HG03175 (cell line): ENCODE measurements around the gene MFAP1.
"Not testable (repeated sequence)": the region's sequence is repeated elsewhere in the genome, so short reads cannot be mapped to it uniquely, and the experiment has no call there.

Source experiments
- ATAC-seq: cut with Tn5 transposase; IDR thresholded peaks from one replicate; pipeline ENCODE4 v1.9.1; 2021; ENCODE audit warnings: mild to moderate bottlenecking, moderate library complexity; ENCODE audit not compliant: unreplicated experiment

MFAP1 gene

GRCh38 chr15:43824302-43825246, at the start of gene MFAP1:
MFAP1 (minus strand) TSS chr15:43824690; CDS start chr15:43824569, 121 bp downstream.
- ATAC-seq: peak; percentile 78

- no peak for ATAC-seq
These were observed 49.2 kb upstream of the MFAP1 start for GRCh38 chr15:43873651-43874050.

GRCh38 chr15:43872416-43873020, 48.0 kb upstream of the MFAP1 start:
- ATAC-seq: no peak

GRCh38 chr15:43871835-43872234, 47.3 kb upstream of the MFAP1 start:
- ATAC-seq: no peak

GRCh38 chr15:43868406-43868805, 43.9 kb upstream of the MFAP1 start:
- no peak for ATAC-seq

GRCh38 chr15:43867096-43867495, 42.6 kb upstream of the MFAP1 start:
- no peak for ATAC-seq

- ATAC-seq: not testable (repeated sequence)
These were observed 42.1 kb upstream of the MFAP1 start for GRCh38 chr15:43866636-43867035.

GRCh38 chr15:43859546-43859945, 35.1 kb upstream of the MFAP1 start:
- ATAC-seq: no peak

- no peak for ATAC-seq
These were observed 30.3 kb upstream of the MFAP1 start for GRCh38 chr15:43854801-43855200.

- ATAC-seq: no peak
These were observed 28.1 kb upstream of the MFAP1 start for GRCh38 chr15:43852607-43853006.

- ATAC-seq: no peak
These were observed 26.8 kb upstream of the MFAP1 start for GRCh38 chr15:43851251-43851650.

GRCh38 chr15:43845421-43845820, 20.9 kb upstream of the MFAP1 start:
- ATAC-seq: no peak

- not testable (repeated sequence) for ATAC-seq
These were observed 8.0 kb upstream of the MFAP1 start for GRCh38 chr15:43832485-43832884.

GRCh38 chr15:43831519-43832052, 7.1 kb upstream of the MFAP1 start:
- ATAC-seq: not testable (repeated sequence)

- ATAC-seq: not testable (repeated sequence)
These were observed 6.3 kb upstream of the MFAP1 start for GRCh38 chr15:43830691-43831275.

GRCh38 chr15:43829951-43830540, 5.6 kb upstream of the MFAP1 start:
- not testable (repeated sequence) for ATAC-seq

GRCh38 chr15:43828061-43828657, 3.7 kb upstream of the MFAP1 start:
- ATAC-seq: no peak

- ATAC-seq: peak; percentile 52
These were observed 2.2 kb upstream of the MFAP1 start, which contains the start of gene WDR76 for GRCh38 chr15:43826508-43827341. WDR76 (plus strand) TSS chr15:43827002; CDS start chr15:43827033, 31 bp downstream.

- ATAC-seq: no peak
These were observed 1.6 kb upstream of the MFAP1 start for GRCh38 chr15:43826029-43826507.
